GM06990 (cell line): ENCODE results near the gene TPI1.
"Not testable (repeated sequence)": the region's sequence is repeated elsewhere in the genome, so short reads cannot be mapped to it uniquely, and the experiment has no call there.

Source experiments
- DNase-seq: peaks from one replicate; pipeline ENCODE4 v3.0.0-alpha.2; 2011; ENCODE audit not compliant: insufficient read length; ENCODE audit errors: extremely low read depth
- H3K27me3 ChIP-seq: replicated peaks from 2 replicates; pipeline ENCODE4 v1.6.0; 2011; ENCODE audit warnings: low read length; ENCODE audit not compliant: control insufficient read depth, insufficient read depth
- H3K36me3 ChIP-seq: 2 replicates; pipeline ENCODE4 v1.5.1; 2011; ENCODE audit warnings: low read length; ENCODE audit not compliant: control insufficient read depth, insufficient read depth
- H3K4me3 ChIP-seq: replicated peaks from 2 replicates; pipeline ENCODE4 v1.5.1; 2011; ENCODE audit warnings: low read depth, mild to moderate bottlenecking, control low read depth, low read length
- CTCF ChIP-seq: IDR thresholded peaks from 2 replicates; pipeline ENCODE4 v1.5.1; 2011; ENCODE audit warnings: low read length, control low read depth, mild to moderate bottlenecking, inconsistent platforms; ENCODE audit not compliant: insufficient read depth, poor library complexity, severe bottlenecking

TPI1 gene

DNA sequence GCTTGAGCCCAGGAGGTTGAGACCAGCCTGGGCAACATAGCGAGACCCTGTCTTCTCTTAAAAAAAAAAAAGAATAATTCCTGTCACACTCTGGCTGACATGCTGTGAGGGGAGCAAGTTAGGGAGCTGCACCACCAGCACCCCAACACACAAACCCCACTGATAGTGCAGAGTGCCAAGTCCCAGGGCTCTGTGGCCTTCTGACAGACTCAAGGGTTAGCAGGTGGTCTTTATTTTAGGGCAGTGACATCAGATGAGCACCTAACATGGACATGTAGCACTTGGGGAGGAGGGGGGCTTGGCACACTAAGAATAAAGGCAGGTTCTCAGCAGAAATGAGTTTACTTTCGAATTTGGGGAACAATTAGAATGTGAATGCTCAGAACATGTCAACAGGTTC is 8.5 kb upstream of the TPI1 start:
- Histone ChIP-seq H3K27me3 (no peaks in the 10 kb centered on the region), H3K4me3 (no peak overlapping the region), H3K36me3 (peaks cover 55% of the 10 kb centered on the region)
- TF ChIP-seq CTCF, result no peak
- no peak for DNase-seq

GRCh38 chr12:6860116-6860515 is 7.2 kb upstream of the TPI1 start:
- TF ChIP-seq CTCF, result no peak
- Histone ChIP-seq H3K36me3 (peaks cover 59% of the 10 kb centered on the region), H3K4me3 (no peak overlapping the region), H3K27me3 (no peaks in the 10 kb centered on the region)
- no peak for DNase-seq

GRCh38 chr12:6860942-6861341 is 6.4 kb upstream of the TPI1 start:
- no peaks in the 10 kb centered on the region for H3K27me3 ChIP-seq
- TF ChIP-seq CTCF, result no peak
- DNase-seq, result no peak
- peaks cover 57% of the 10 kb centered on the region for H3K36me3 ChIP-seq
- no peak overlapping the region for H3K4me3 ChIP-seq

DNA sequence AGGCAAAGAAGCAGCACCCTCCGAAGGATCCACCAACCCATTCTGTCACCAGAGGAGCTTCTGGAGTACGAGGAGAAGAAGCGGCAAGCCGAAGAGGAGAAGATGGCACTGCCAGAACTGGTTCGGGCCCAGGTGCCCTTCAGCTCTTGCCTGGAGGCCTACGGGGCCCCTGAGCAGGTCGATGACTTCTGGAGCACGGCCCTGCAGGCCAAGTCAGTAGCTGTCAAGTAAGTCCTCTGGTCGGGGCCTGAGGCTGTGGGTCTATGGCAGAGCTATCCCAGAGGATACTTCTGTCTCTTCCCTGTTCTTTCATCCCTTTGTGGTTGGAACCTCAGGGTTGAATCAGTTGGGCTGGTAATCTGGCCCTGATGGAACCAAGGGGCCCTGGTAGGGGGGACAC is 5.9 kb upstream of the TPI1 start:
- Histone ChIP-seq H3K27me3 (no peaks in the 10 kb centered on the region), H3K4me3 (no peak overlapping the region), H3K36me3 (peaks cover 55% of the 10 kb centered on the region)
- no peak for TF ChIP-seq CTCF
- no peak for DNase-seq

GRCh38 chr12:6863033-6863432 is 4.3 kb upstream of the TPI1 start:
- DNase-seq, result no peak
- Histone ChIP-seq H3K36me3 (peaks cover 45% of the 10 kb centered on the region), H3K27me3 (no peaks in the 10 kb centered on the region), H3K4me3 (no peak overlapping the region)
- TF ChIP-seq CTCF, result no peak

DNA sequence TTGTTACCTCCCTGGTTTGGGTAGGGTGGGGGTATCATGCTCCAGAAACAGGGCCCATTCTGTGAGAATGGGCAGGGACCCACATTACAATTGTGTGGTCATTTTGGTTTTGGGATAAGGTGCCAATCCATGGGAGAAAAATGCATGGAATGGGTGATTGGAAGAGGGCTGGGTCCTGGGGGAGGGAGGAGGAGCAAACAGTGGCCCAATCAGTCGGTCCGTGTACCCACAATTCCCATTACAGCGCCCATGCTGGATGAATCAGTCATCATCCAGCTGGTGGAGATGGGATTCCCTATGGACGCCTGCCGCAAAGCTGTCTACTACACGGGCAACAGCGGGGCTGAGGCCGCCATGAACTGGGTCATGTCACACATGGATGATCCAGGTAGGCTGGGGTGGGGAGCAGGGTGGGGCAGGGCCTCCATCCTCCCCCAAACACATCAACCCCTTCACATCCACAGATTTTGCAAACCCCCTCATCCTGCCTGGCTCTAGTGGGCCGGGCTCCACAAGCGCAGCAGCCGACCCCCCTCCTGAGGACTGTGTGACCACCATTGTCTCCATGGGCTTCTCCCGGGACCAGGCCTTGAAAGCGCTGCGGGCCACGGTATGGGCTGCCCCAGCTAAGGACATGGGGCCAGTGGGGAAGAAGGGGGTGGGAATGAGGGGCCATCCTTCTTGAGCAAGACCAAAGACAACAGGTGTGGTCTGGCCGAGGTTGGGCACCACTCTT is 3.6 kb upstream of the TPI1 start:
- Histone ChIP-seq H3K4me3 (no peak overlapping the region), H3K27me3 (no peaks in the 10 kb centered on the region), H3K36me3 (peaks cover 39% of the 10 kb centered on the region)
- no peak for TF ChIP-seq CTCF
- no peak for DNase-seq

GRCh38 chr12:6865307-6865706 is 2.0 kb upstream of the TPI1 start:
- H3K27me3 ChIP-seq, DNase-seq, H3K4me3 ChIP-seq: not testable (repeated sequence)
- peaks cover 40% of the 10 kb centered on the region for H3K36me3 ChIP-seq
